ENCODE data around the gene CAMK2N2. TPM values are rescaled to one million over a fixed set of nuclear protein-coding genes. Genes with fewer than 3 reads are reported as not detected.

The CAMK2N2 gene
- total and polyA plus RNA-seq, 2 of the 4 experiments (the other 2 are of a cell fraction): 0.34 TPM; not detected in 1

GRCh38 chr3:184291044-184291737 is 29.8 kb upstream of the CAMK2N2 start:
- no peak overlapping the region for H3K4me2 ChIP-seq (ENCODE audit: low read depth, low read length)
- H3K4me1 ChIP-seq (ENCODE audit: control insufficient read depth, insufficient read depth, low read length): no peaks in the 10 kb centered on the region
- H3K56ac ChIP-seq (ENCODE audit: extremely low read depth, insufficient read depth, low read length): no peak overlapping the region
- H4K20me1 ChIP-seq (ENCODE audit: insufficient read depth, low read length): no peaks in the 10 kb centered on the region
- no peak overlapping the region for H3K14ac ChIP-seq (replicated peaks; ENCODE audit: low read depth, low read length)
- H3K9me1 ChIP-seq (ENCODE audit: insufficient read depth, low read length): no peaks in the 10 kb centered on the region
- H3K27ac ChIP-seq (ENCODE audit: insufficient read depth, low read length): no peak overlapping the region
- no peak for DNase-seq
- no peak overlapping the region for H2AFZ ChIP-seq (replicated peaks; ENCODE audit: low read length, poor library complexity)
- H4K5ac ChIP-seq (ENCODE audit: low read depth, low read length): no peak overlapping the region
- H3K9ac ChIP-seq (ENCODE audit: low read depth, low read length): no peak overlapping the region
- H3K4me3 ChIP-seq (ENCODE audit: insufficient read depth, low read depth, low read length): no peak overlapping the region
- no peak overlapping the region for H2BK120ac ChIP-seq (ENCODE audit: low read depth, low read length)
- ChIA-PET POLR2A (ENCODE audit: unreplicated experiment) (no interaction called here), CTCF (no interaction called here)
- intact Hi-C loops (cut with micrococcal nuclease) (no loop called here), dilution Hi-C loops (cut with HindIII; ENCODE audit: low sequenced_read_pairs, unreplicated experiment) (no loop called here), in situ Hi-C loops (cut with MboI; ENCODE audit: low sequenced_read_pairs) (no loop called here)
- WGBS, 2 experiments (ENCODE audit: extremely low coverage in 2 of 2, insufficient read length in 1 of 2): 67% methylated on average over 9 of the region's 22 CpGs; no CpG with 5 or more reads in 1 of the 2 experiments
- no peak overlapping the region for H2AK5ac ChIP-seq (ENCODE audit: low read depth, low read length)
- H2BK20ac ChIP-seq (ENCODE audit: low read depth, low read length): no peak overlapping the region
- no TSS peak for BruUV-seq (replicated peaks)
- no peaks in the 10 kb centered on the region for H3K36me3 ChIP-seq (ENCODE audit: control insufficient read depth, insufficient read depth, low read length)
- no peak overlapping the region for H4K8ac ChIP-seq (ENCODE audit: low read depth in 2 of 2, low read length in 2 of 2)
- H3K9me3 ChIP-seq (ENCODE audit: control insufficient read depth, insufficient read depth, low read length): no peaks in the 10 kb centered on the region
- H4K91ac ChIP-seq (ENCODE audit: insufficient read depth, low read depth, low read length): no peak overlapping the region
- H2BK15ac ChIP-seq (ENCODE audit: low read depth, low read length): no peak overlapping the region
- TF ChIP-seq MXI1 (IDR thresholded peaks at IDR 0.05; ENCODE audit: borderline replicate concordance, low read depth, low read length): no peak
- TF ChIP-seq FOS (IDR thresholded peaks at IDR 0.05; ENCODE audit: low read depth, low read length): no peak
- no peak for TF ChIP-seq POLR2A (IDR thresholded peaks at IDR 0.05; ENCODE audit: low read depth, low read length)
- no peak for TF ChIP-seq USF2 (IDR thresholded peaks at IDR 0.05; ENCODE audit: low read depth, low read length)
- TF ChIP-seq BHLHE40 (IDR thresholded peaks at IDR 0.05; ENCODE audit: low read depth, low read length): no peak
- TF ChIP-seq MAZ (IDR thresholded peaks at IDR 0.05; ENCODE audit: borderline replicate concordance, low read depth, low read length): no peak
- TF ChIP-seq ELK1 (IDR thresholded peaks at IDR 0.05; ENCODE audit: borderline replicate concordance, low read depth, low read length): no peak
- TF ChIP-seq CEBPB (IDR thresholded peaks at IDR 0.05; ENCODE audit: low read depth, low read length): no peak
- TF ChIP-seq RAD21 (IDR thresholded peaks at IDR 0.05; ENCODE audit: low read length): no peak
- TF ChIP-seq RFX5 (IDR thresholded peaks at IDR 0.05; ENCODE audit: low read depth, low read length): no peak
- no peak for TF ChIP-seq MAFK (IDR thresholded peaks at IDR 0.05; ENCODE audit: low read depth, low read length)
- no peak for TF ChIP-seq NFE2L2 (IDR thresholded peaks at IDR 0.05; ENCODE audit: low read depth, low read length)
- TF ChIP-seq CHD1 (IDR thresholded peaks at IDR 0.05; ENCODE audit: low read depth, low read length): no peak
- no peak for TF ChIP-seq SMC3 (IDR thresholded peaks at IDR 0.05; ENCODE audit: low read depth, low read length)
- TF ChIP-seq RCOR1 (IDR thresholded peaks at IDR 0.05; ENCODE audit: insufficient replicate concordance, low read length): no peak
- TF ChIP-seq CTCF (conservative IDR thresholded peaks at IDR 0.05; ENCODE audit: low read depth, low read length): no peak
- H3K79me1 ChIP-seq (ENCODE audit: low read depth in 1 of 2, low read length in 2 of 2): no peaks in the 10 kb centered on the region
- peaks cover 21% of the 10 kb centered on the region; the same call in 1 of the 2 replicates for H3K27me3 ChIP-seq (ENCODE audit: control insufficient read depth, insufficient read depth, low read length)
- ATAC-seq (ENCODE audit: low read depth): no peak
- no peak overlapping the region for H3K23ac ChIP-seq (ENCODE audit: low read depth, low read length)
- no peak overlapping the region for H3K18ac ChIP-seq (ENCODE audit: low read depth, low read length)
- H3K4ac ChIP-seq (ENCODE audit: low read depth, low read length): no peak overlapping the region
- H2AK9ac ChIP-seq (replicated peaks; ENCODE audit: low read depth, low read length, poor library complexity): no peak overlapping the region
- no peak overlapping the region for H2BK5ac ChIP-seq (ENCODE audit: low read depth, low read length, poor library complexity, severe bottlenecking)

All from IMR-90 (cell line).